GM21423 (cell line): ENCODE measurements around the gene KPNA4.

ENCODE experiments used
- ATAC-seq: cut with Tn5 transposase; IDR thresholded peaks from one replicate; pipeline ENCODE4 v1.9.1; 2021; ENCODE audit warnings: mild to moderate bottlenecking, moderate library complexity; ENCODE audit not compliant: unreplicated experiment

Gene KPNA4

GRCh38 chr3:160501325-160501724, 64.0 kb downstream of the KPNA4 start:
- no peak for ATAC-seq

- no peak for ATAC-seq
Measured at GRCh38 chr3:160498202-160498601, 67.2 kb downstream of the KPNA4 start.

GRCh38 chr3:160490166-160490565, 75.2 kb downstream of the KPNA4 start:
- ATAC-seq = no peak

- ATAC-seq = no peak
Measured at GRCh38 chr3:160486459-160486869, 78.9 kb downstream of the KPNA4 start.

GRCh38 chr3:160482796-160483195, 82.6 kb downstream of the KPNA4 start:
- no peak for ATAC-seq

- ATAC-seq = no peak
Measured at GRCh38 chr3:160481856-160482255, 83.5 kb downstream of the KPNA4 start.

- ATAC-seq = no peak
Measured at GRCh38 chr3:160480931-160481330, 84.4 kb downstream of the KPNA4 start.

GRCh38 chr3:160479376-160479775, 86.0 kb downstream of the KPNA4 start:
- no peak for ATAC-seq

- no peak for ATAC-seq
Measured at GRCh38 chr3:160478338-160478737, 87.0 kb downstream of the KPNA4 start.

- ATAC-seq = no peak
Measured at GRCh38 chr3:160477750-160478149, 87.6 kb downstream of the KPNA4 start.

GRCh38 chr3:160475884-160476283, 89.5 kb downstream of the KPNA4 start:
- no peak for ATAC-seq

- ATAC-seq = no peak
Measured at GRCh38 chr3:160475153-160475552, 90.2 kb downstream of the KPNA4 start.

GRCh38 chr3:160474416-160474838, 90.9 kb downstream of the KPNA4 start:
- ATAC-seq = no peak

- ATAC-seq = no peak
Measured at GRCh38 chr3:160473978-160474377, 91.4 kb downstream of the KPNA4 start.

- no peak for ATAC-seq
Measured at GRCh38 chr3:160473221-160473620, 92.2 kb downstream of the KPNA4 start.

GRCh38 chr3:160472344-160472743, 93.0 kb downstream of the KPNA4 start:
- peak; percentile 86 for ATAC-seq

- ATAC-seq = no peak
Measured at GRCh38 chr3:160471892-160472291, 93.5 kb downstream of the KPNA4 start.

- ATAC-seq = no peak
Measured at GRCh38 chr3:160470181-160470580, 95.2 kb downstream of the KPNA4 start.

GRCh38 chr3:160464971-160465370, 100.4 kb downstream of the KPNA4 start:
- ATAC-seq = no peak

GRCh38 chr3:160464321-160464720, 101.0 kb downstream of the KPNA4 start:
- ATAC-seq = no peak

- ATAC-seq = no peak
Measured at GRCh38 chr3:160460033-160460432, 105.3 kb downstream of the KPNA4 start.

GRCh38 chr3:160459450-160459970, 105.9 kb downstream of the KPNA4 start:
- no peak for ATAC-seq

- no peak for ATAC-seq
Measured at GRCh38 chr3:160458151-160458550, 107.2 kb downstream of the KPNA4 start.
